NCI-H128 (cell line): ENCODE results near the gene SBF1.
"Not testable (repeated sequence)": the region's sequence is repeated elsewhere in the genome, so short reads cannot be mapped to it uniquely, and the experiment has no call there.

Experiments used
- DNase-seq: peaks from one replicate; lab custom pipeline; 2025; ENCODE audit not compliant: unreplicated experiment; lab: John Stamatoyannopoulos, UW

The SBF1 gene

GRCh38 chr22:50432131-50432876, 42.5 kb downstream of the SBF1 start:
- DNase-seq, result no peak

DNA sequence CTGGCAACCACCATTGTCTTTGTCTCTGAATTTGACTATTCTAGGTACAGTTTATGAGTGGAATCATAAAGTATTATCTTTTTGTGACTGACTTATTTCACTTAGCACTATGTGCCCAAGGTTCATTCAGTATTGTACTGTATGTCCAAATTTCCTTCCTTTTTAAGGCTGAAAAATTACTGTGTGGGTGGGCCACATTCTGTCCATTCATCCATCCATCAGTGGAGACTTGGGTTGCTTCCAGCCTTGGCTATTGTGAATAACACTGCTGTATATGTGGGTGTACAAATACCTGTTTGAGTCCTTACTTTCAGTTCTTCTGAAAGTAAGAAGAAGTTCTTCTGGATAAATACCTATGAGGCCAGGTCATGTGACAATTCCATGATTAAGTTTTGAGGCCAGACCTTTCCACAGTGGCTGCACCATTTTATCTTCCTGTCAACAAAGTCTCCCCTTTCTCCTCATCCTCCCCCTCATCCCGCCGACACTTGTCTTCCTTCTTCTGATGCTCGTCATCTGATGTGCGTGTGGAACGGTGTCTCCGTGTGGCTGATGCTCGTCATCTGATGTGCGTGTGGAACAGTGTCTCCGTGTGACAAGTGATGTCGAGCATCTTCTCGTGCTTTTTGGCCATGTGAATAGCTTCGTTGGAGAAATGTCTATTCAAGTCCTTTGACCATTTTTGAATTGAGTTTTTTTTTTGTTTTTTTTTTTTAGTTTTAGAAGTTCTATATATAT, 49.5 kb downstream of the SBF1 start:
- no peak for DNase-seq

DNA sequence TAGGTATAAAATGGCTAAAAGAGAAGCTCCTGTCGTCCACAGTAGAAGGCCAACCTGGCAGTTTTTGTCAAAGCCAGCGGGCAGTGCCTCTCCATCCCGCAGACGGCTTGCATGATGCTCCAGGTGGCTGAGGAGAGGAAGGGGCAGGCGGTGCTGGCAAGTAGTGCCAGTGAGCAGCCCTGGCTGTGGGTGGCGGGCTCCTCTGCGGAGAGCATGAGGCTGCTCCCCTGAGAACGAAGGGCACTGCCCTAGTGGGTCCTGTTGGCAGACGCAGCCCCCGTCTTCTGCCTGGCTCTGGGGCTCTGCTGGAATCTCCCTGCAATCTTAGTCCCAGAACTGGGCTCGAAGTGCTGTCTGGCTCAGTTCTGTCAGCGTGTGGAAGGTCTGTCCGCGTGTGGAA, 50.9 kb downstream of the SBF1 start:
- no peak for DNase-seq

- no peak for DNase-seq
These were observed 51.6 kb downstream of the SBF1 start for GRCh38 chr22:50422961-50423815.

DNA sequence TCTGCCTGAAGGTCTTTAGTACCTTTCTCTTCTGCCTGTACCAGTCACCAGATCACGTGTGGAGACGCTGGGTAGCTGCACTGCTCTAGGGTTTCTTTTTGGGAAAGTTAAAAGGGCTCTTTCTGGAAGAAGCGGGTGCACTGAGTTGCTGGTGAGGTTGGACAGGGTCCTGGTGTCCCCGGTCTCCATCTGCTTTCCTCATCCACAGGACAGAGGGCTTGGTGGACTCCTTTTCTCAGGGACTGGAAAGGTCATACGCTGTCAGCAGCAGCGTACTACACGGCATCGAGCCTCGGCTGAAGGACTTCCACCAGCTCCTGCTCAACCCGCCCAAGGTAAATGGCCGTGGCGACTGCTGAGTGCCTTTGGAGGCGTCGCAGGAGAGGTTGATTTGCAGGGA, 52.8 kb downstream of the SBF1 start:
- DNase-seq, result no peak

DNA sequence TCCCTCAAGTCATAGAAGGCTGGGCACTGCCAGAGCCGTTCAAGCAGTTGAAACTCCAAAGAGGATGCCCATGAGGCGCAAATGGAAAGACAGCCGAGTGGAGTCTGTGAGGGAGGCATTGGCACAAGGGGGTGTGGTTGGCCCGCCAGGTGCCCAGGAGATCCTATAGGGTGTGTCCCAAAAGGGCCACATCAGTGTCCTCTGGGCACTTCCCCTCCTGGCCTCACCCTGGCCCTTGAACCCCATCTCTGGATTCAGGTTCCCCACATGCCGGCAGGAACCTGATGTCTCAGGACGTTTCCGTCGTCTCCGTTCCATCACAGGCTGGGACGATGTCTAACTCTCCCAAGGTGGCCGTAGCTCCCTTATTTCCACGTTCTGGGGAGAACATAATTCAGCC, 54.3 kb downstream of the SBF1 start:
- no peak for DNase-seq

- no peak for DNase-seq
These were observed 54.8 kb downstream of the SBF1 start for GRCh38 chr22:50420015-50420414.

- no peak for DNase-seq
These were observed 55.7 kb downstream of the SBF1 start for GRCh38 chr22:50419116-50419515.

GRCh38 chr22:50418624-50419023, 56.2 kb downstream of the SBF1 start:
- no peak for DNase-seq

DNA sequence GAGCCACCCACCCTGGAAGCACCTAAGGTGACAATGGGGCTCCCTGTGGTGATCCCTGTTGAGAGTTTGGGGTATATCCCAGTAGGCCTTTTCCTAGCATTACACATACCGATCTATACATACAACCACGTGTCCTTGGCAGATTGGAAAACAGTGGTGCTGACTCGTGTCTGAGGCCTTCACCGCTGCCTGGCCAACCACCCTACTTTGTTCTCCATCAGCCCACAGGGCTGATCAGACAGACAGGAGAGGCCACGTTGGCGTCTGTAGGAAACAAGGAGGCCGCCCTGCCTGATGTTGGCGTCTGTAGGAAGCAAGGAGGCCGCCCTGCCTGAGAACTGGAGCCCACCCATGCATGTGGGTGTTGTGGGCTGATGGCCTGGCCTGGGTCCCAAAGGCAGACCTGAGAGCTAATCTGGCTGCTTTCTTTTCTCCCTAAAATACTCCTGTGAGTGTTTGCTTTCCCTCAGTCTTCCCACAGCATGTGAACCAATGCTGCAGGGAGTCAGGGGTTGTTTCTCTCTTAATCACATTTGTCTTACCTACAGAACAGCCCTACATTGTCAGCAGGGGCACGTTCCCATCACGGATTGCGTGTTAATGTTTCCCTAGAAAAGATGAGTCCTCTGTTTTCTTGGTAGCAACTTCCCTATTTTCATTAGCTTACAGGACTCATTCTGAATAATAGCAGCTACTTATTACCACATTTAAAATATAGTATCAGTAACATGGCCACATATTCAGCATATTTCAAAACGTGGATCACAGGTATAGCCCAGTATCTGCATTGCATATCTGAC, 57.2 kb downstream of the SBF1 start:
- no peak for DNase-seq

GRCh38 chr22:50416996-50417395, 57.8 kb downstream of the SBF1 start:
- DNase-seq, result no peak

DNA sequence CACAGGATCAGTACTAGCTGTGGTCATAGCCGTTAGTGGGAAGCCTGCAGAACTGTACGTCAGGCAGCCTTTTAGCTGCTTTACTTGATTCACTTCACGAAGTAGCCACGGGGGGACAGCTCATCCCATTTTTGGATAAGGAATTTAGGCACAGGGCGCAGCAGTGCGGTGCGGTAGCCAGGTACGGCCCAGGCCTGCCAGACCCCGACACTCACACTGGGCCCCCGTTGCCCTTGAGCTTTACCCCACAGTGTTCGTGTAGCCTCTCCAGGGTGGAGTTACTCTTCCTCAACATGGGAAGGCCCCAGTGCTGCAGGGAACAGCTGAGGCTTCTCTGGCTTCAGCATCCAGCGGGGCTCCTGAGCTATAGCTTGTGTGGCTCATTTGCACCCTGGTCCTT, 59.4 kb downstream of the SBF1 start:
- DNase-seq, result no peak

GRCh38 chr22:50414476-50415248, 60.2 kb downstream of the SBF1 start:
- no peak for DNase-seq

DNA sequence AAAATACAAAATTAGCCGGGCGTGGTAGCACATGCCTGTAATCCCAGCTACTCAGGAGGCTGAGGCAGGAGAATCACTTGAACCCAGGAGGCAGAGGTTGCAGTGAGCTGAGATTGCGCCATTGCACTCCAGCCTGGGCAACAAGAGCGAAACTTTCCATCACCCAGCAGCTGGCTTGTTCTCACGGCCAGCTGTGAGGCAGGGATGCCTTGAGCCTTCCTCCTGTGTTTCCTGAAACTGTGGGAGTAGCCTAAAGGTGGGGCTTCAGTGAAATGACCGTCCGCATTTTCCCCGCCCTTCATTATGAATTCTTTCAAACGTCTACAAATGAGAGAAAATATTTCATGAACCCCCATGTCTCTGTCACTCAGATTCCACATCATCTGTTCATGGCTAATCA, 65.9 kb downstream of the SBF1 start:
- not testable (repeated sequence) for DNase-seq

- DNase-seq, result no peak
These were observed 66.5 kb downstream of the SBF1 start for GRCh38 chr22:50408311-50408710.

- DNase-seq, result no peak
These were observed 68.2 kb downstream of the SBF1 start for GRCh38 chr22:50406416-50407170.

- DNase-seq, result no peak
These were observed 71.1 kb downstream of the SBF1 start for GRCh38 chr22:50403701-50404101.

DNA sequence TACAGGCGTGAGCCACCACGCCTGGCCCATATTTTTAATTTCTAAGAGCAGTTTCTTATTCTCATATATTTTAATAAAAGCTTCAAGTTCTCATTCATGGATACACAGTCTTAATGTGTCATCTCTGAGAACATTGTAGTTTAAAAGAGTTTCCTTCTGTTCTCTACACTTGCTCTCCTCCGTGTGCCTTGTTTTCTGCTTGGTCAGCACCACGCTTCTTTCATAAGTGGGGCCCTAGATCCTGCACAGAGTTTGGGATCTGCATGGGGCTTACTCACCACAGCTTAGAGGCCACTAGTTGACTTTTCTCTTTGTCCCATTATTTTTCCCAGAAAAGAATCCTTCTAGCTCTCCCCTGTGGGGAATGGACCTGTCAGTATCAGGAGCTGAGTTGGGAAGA, 72.9 kb downstream of the SBF1 start:
- no peak for DNase-seq

GRCh38 chr22:50400931-50401330, 73.9 kb downstream of the SBF1 start:
- DNase-seq, result no peak
